PC-3 (cell line): Measurements from ENCODE around the gene CASKIN2. TPM values are rescaled to one million over a fixed set of nuclear protein-coding genes. Genes with fewer than 3 reads are reported as not detected.

Source experiments
- ATAC-seq: fragments of 200-7000 bp; cut with Tn5 transposase; 2 replicates; pipeline ENCODE4 v1.9.1; 2020; ENCODE audit warnings: mild to moderate bottlenecking, moderate library complexity
- BruUV-seq: library from RNA; stranded (reverse); fragments of 400-500 nt; replicated peaks from 2 replicates; lab custom pipeline; 2021; lab: Mats Ljungman, UMichigan
- CTCF ChIA-PET: fragments of 300-600 bp; sonication (Branson Sonifier 250); formaldehyde crosslinking; loops from one replicate; lab custom pipeline; 2022; ENCODE audit warnings: antibody characterized with exemption; lab: Charles Lee
- POLR2A ChIA-PET: fragments of 300-600 bp; sonication (Branson Sonifier 250); formaldehyde crosslinking; loops from one replicate; lab custom pipeline; 2022; ENCODE audit warnings: antibody characterized with exemption; ENCODE audit not compliant: unreplicated experiment; lab: Charles Lee
- DNase-seq: peaks from one replicate; pipeline ENCODE4 v3.0.0-alpha.2; 2015
- H2AFZ ChIP-seq: fragments of 300-600 bp; sonication (generic); 2 replicates; pipeline ENCODE4 v1.6.0; 2016; ENCODE audit warnings: antibody characterized with exemption, low read length
- H3F3A ChIP-seq: fragments of 300-600 bp; sonication (generic); one replicate; pipeline ENCODE4 v1.6.0; 2017; ENCODE audit warnings: antibody characterized with exemption, low read length, control low read depth, mild to moderate bottlenecking; ENCODE audit not compliant: unreplicated experiment
- H3K27ac ChIP-seq: fragments of 300-600 bp; sonication (generic); 2 replicates; pipeline ENCODE4 v1.5.1; 2016; ENCODE audit warnings: mild to moderate bottlenecking, low read length
- H3K27me3 ChIP-seq: fragments of 300-600 bp; sonication (generic); 2 replicates; pipeline ENCODE4 v1.6.1; 2016; ENCODE audit warnings: low read length, mixed read lengths
- H3K36me3 ChIP-seq: fragments of 300-600 bp; sonication (generic); 2 replicates; pipeline ENCODE4 v1.6.1; 2016; ENCODE audit warnings: low read depth, mixed run types, low read length, mixed read lengths
- H3K4me1 ChIP-seq: fragments of 300-600 bp; sonication (generic); 2 replicates; pipeline ENCODE4 v1.5.1; 2016; ENCODE audit warnings: low read length; ENCODE audit not compliant: insufficient read depth
- H3K4me2 ChIP-seq: fragments of 300-600 bp; sonication (generic); 2 replicates; pipeline ENCODE4 v1.6.0; 2016; ENCODE audit warnings: low read length
- H3K4me3 ChIP-seq: fragments of 300-600 bp; sonication (generic); 2 replicates; pipeline ENCODE4 v1.5.1; 2016; ENCODE audit warnings: mild to moderate bottlenecking, low read length, mixed read lengths
- H3K79me2 ChIP-seq: fragments of 300-600 bp; sonication (generic); 2 replicates; pipeline ENCODE4 v1.6.1; 2017; ENCODE audit warnings: low read length, mixed read lengths
- H3K9ac ChIP-seq: fragments of 300-600 bp; sonication (generic); 2 replicates; pipeline ENCODE4 v1.6.0; 2016; ENCODE audit warnings: mild to moderate bottlenecking, low read length
- H3K9me2 ChIP-seq: fragments of 300-600 bp; sonication (generic); replicated peaks from 2 replicates; pipeline ENCODE4 v1.6.1; 2016; ENCODE audit warnings: mixed run types, low read length, mixed read lengths
- H3K9me3 ChIP-seq: fragments of 300-600 bp; sonication (generic); 2 replicates; pipeline ENCODE4 v1.6.1; 2016; ENCODE audit warnings: low read length, mixed read lengths
- H4K20me1 ChIP-seq: fragments of 300-600 bp; sonication (generic); 2 replicates; pipeline ENCODE4 v1.6.1; 2016; ENCODE audit warnings: low read length, mixed read lengths
- EZH2 ChIP-seq: fragments of 300-600 bp; sonication (generic); IDR thresholded peaks from one replicate; pipeline ENCODE4 v1.6.1; 2017; ENCODE audit warnings: antibody characterized with exemption, mild to moderate bottlenecking, low read length; ENCODE audit not compliant: unreplicated experiment
- EZH2phosphoT487 ChIP-seq: fragments of 300-600 bp; sonication (generic); IDR thresholded peaks from 2 replicates; pipeline ENCODE4 v1.6.1; 2018; ENCODE audit warnings: mild to moderate bottlenecking, antibody characterized with exemption, low read length, borderline replicate concordance
- intact Hi-C: fragments of 100-400 bp; cut with micrococcal nuclease; formaldehyde crosslinking; loops from 2 replicates; pipeline ENCODE4 v1.9.0; 2023
- microRNA-seq: library from miRNA; unstranded; fragments of <30 nt; microRNA quantifications from one replicate; pipeline ENCODE4 v1.1.0, GENCODE V29; 2020; ENCODE audit not compliant: unreplicated experiment
- total RNA-seq: library from RNA; depleted of rRNA; stranded (reverse); fragments of >200 nt; gene quantifications from 2 replicates; pipeline ENCODE4 v1.2.3, GENCODE V29; 2014; rRNA removed
- TF ChIP-seq, protein P1 (sequence below): fragments of 300-600 bp; sonication (generic); conservative IDR thresholded peaks from 2 replicates; pipeline ENCODE4 v1.5.1; 2017; ENCODE audit warnings: antibody characterized with exemption, low read depth, mild to moderate bottlenecking, low read length

Gene CASKIN2
- total RNA-seq, 1 experiment from 2014 or later: 22.0 TPM

DNA sequence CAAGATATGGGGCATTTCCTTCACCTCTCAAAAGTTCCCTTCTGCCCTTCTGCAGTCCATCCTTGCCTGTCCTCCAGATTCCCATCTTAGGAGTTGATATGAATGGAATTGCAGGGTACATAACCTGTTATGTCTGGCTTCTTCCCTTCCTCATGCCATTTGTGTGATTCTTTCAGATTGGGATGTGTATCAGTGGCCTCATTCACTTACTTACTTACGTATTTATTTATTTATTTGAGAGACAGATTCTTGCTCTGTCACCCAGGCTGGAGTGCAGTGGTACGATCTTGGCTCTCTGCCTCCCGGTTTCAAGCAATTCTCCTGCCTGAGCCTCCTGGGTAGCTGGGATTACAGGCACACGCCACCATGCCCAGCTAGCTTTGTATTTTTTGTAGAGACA, 65.1 kb downstream of the CASKIN2 start:
- no peak overlapping the region for H3K9ac ChIP-seq
- H3K36me3 ChIP-seq: no peaks in the 10 kb centered on the region
- no peaks in the 10 kb centered on the region for H3K4me1 ChIP-seq
- no peaks in the 10 kb centered on the region for H3K79me2 ChIP-seq
- BruUV-seq: no TSS peak
- H3K27me3 ChIP-seq: no peaks in the 10 kb centered on the region
- TF ChIP-seq EZH2phosphoT487: no peak
- no peak for TF ChIP-seq EZH2
- TF ChIP-seq, protein P1, sequence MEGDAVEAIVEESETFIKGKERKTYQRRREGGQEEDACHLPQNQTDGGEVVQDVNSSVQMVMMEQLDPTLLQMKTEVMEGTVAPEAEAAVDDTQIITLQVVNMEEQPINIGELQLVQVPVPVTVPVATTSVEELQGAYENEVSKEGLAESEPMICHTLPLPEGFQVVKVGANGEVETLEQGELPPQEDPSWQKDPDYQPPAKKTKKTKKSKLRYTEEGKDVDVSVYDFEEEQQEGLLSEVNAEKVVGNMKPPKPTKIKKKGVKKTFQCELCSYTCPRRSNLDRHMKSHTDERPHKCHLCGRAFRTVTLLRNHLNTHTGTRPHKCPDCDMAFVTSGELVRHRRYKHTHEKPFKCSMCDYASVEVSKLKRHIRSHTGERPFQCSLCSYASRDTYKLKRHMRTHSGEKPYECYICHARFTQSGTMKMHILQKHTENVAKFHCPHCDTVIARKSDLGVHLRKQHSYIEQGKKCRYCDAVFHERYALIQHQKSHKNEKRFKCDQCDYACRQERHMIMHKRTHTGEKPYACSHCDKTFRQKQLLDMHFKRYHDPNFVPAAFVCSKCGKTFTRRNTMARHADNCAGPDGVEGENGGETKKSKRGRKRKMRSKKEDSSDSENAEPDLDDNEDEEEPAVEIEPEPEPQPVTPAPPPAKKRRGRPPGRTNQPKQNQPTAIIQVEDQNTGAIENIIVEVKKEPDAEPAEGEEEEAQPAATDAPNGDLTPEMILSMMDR: no peak
- CTCF ChIA-PET: interaction anchor here (0.6 kb wide), 1 partner anchor 183 kb away, joined by 3 read pairs; the partner anchor contains the start of gene SMIM5
- no peaks in the 10 kb centered on the region for H3K9me3 ChIP-seq
- H3K4me3 ChIP-seq: no peak overlapping the region
- no peaks in the 10 kb centered on the region for H3K9me2 ChIP-seq
- H3K27ac ChIP-seq: no peak overlapping the region
- POLR2A ChIA-PET: no interaction called here
- DNase-seq (no peak), ATAC-seq (no peak)
- intact Hi-C loops: no loop called here
- H2AFZ ChIP-seq: no peak overlapping the region
- H3F3A ChIP-seq: no peaks in the 10 kb centered on the region
- H3K4me2 ChIP-seq: no peak overlapping the region
- no peaks in the 10 kb centered on the region for H4K20me1 ChIP-seq

Small RNA genes lying within 50 kb of the gene (microRNA-seq; reads per million reads assigned to microRNA genes)
- 1.8 reads per million for gene MIR6785

Other genes with a start within 250 kb of the CASKIN2 start
- 30.8 and 42.3 TPM in 2 replicates for gene MIF4GD, start 244.3 kb downstream of the CASKIN2 start, total RNA-seq
- 75.0 and 76.9 TPM in 2 replicates for gene SLC25A19, start 226.1 kb downstream of the CASKIN2 start, total RNA-seq
- gene GRB2, start 109.9 kb downstream of the CASKIN2 start, total RNA-seq: 224 and 282 TPM in 2 replicates
- 45.6 and 88.3 TPM in 2 replicates for gene TMEM94, start 58.9 kb downstream of the CASKIN2 start, total RNA-seq
- gene TSEN54, start 991 bp upstream of the CASKIN2 start, total RNA-seq: 61.6 and 70.4 TPM in 2 replicates
- gene LLGL2, start 10.2 kb upstream of the CASKIN2 start, total RNA-seq: 92.9 and 122 TPM in 2 replicates
- 3.2 and 7.1 TPM in 2 replicates for gene MYO15B, start 72.3 kb upstream of the CASKIN2 start, total RNA-seq
- gene SMIM5, start 117.9 kb upstream of the CASKIN2 start, total RNA-seq: 2.3 and 4.3 TPM in 2 replicates
- 54.2 and 97.7 TPM in 2 replicates for gene RECQL5, start 151.6 kb upstream of the CASKIN2 start, total RNA-seq
- 97.8 and 115 TPM in 2 replicates for gene SAP30BP, start 151.8 kb upstream of the CASKIN2 start, total RNA-seq
- gene ITGB4, start 205.9 kb upstream of the CASKIN2 start, total RNA-seq: 273 and 362 TPM in 2 replicates
- gene GALK1, start 249.7 kb upstream of the CASKIN2 start, total RNA-seq: 64.9 and 75.0 TPM in 2 replicates